ENCODE results near the gene USH1G.

USH1G gene

GRCh38 chr17:74964988-74965622, 42.0 kb upstream of the USH1G start:
- H3K27ac ChIP-seq = no peak overlapping the region
- TF ChIP-seq CTCF (conservative IDR thresholded peaks at IDR 0.05) = no peak

- no peak overlapping the region for H3K27ac ChIP-seq
- TF ChIP-seq CTCF (conservative IDR thresholded peaks at IDR 0.05) = no peak
Measured at GRCh38 chr17:74964246-74964761, 41.2 kb upstream of the USH1G start.

GRCh38 chr17:74963656-74964055, 40.6 kb upstream of the USH1G start:
- 0 out of 2 replicates have a peak, but pooled peaks have one; percentile 6 for TF ChIP-seq CTCF (conservative IDR thresholded peaks at IDR 0.05)
- no peak overlapping the region for H3K27ac ChIP-seq

GRCh38 chr17:74962622-74963394, 39.8 kb upstream of the USH1G start:
- TF ChIP-seq CTCF (conservative IDR thresholded peaks at IDR 0.05) = no peak

GRCh38 chr17:74961657-74962350, 38.7 kb upstream of the USH1G start:
- peak overlapping the region; percentile 27 for H3K27ac ChIP-seq
- TF ChIP-seq CTCF (conservative IDR thresholded peaks at IDR 0.05) = peak; percentile 79

More at GRCh38 chr17:74962622-74963394, 39.8 kb upstream of the USH1G start:
- H3K27ac ChIP-seq = peak overlapping the region; percentile 27; the same call in 1 of the 2 replicates

GRCh38 chr17:74960570-74961342, 37.7 kb upstream of the USH1G start:
- TF ChIP-seq CTCF (conservative IDR thresholded peaks at IDR 0.05) = peak; percentile 55
- no peak overlapping the region for H3K27ac ChIP-seq

Data from VCaP (cell line).